Activated effector memory CD4-positive, alpha-beta T cell treated with anti-CD3 and anti-CD28 coated beads, Interleukin-2, amount 50 U/mL, for 16 hours (primary cell): ENCODE measurements around the gene GINS1.
"Not testable (repeated sequence)": the region's sequence is repeated elsewhere in the genome, so short reads cannot be mapped to it uniquely, and the experiment has no call there.

ENCODE experiments used
- DNase-seq: peaks from one replicate; pipeline ENCODE4 v3.0.0-alpha.2; 2020

GINS1 gene

GRCh38 chr20:25457886-25458680 lies 50.6 kb downstream of the GINS1 start:
- no peak for DNase-seq

- no peak for DNase-seq
Measured at GRCh38 chr20:25459111-25459830, 51.8 kb downstream of the GINS1 start.

GRCh38 chr20:25459916-25460535 lies 52.6 kb downstream of the GINS1 start:
- DNase-seq = no peak

GRCh38 chr20:25460566-25461280 lies 53.2 kb downstream of the GINS1 start:
- no peak for DNase-seq

GRCh38 chr20:25461281-25461650 lies 53.8 kb downstream of the GINS1 start:
- no peak for DNase-seq

- DNase-seq = no peak
Measured at GRCh38 chr20:25461786-25462545, 54.5 kb downstream of the GINS1 start.

- DNase-seq = peak; percentile 4
Measured at GRCh38 chr20:25464501-25465242, 57.2 kb downstream of the GINS1 start.

GRCh38 chr20:25465243-25466135 lies 58.0 kb downstream of the GINS1 start:
- DNase-seq = peak; percentile 38

GRCh38 chr20:25466846-25467245 lies 59.4 kb downstream of the GINS1 start:
- no peak for DNase-seq

GRCh38 chr20:25467441-25467840 lies 60.0 kb downstream of the GINS1 start:
- DNase-seq = no peak

- DNase-seq = no peak
Measured at GRCh38 chr20:25468126-25469075, 60.9 kb downstream of the GINS1 start.

GRCh38 chr20:25469558-25469957 lies 62.1 kb downstream of the GINS1 start:
- no peak for DNase-seq

GRCh38 chr20:25470045-25470444 lies 62.6 kb downstream of the GINS1 start:
- no peak for DNase-seq

GRCh38 chr20:25471020-25471419 lies 63.5 kb downstream of the GINS1 start:
- no peak for DNase-seq

- not testable (repeated sequence) for DNase-seq
Measured at GRCh38 chr20:25473297-25473696, 65.8 kb downstream of the GINS1 start.

GRCh38 chr20:25476106-25477013 lies 68.9 kb downstream of the GINS1 start:
- DNase-seq = no peak

GRCh38 chr20:25477014-25477882 lies 69.8 kb downstream of the GINS1 start:
- no peak for DNase-seq
